Heart left ventricle (tissue), 16 donors: ENCODE data around the gene SEL1L. TPM values are rescaled to one million over a fixed set of nuclear protein-coding genes. Genes with fewer than 3 reads are reported as not detected.

Experiments
- ATAC-seq, 4 donors: fragments of 200-7000 bp; cut with Tn5 transposase; one replicate each; pipeline ENCODE4 v1.9.1; 2020 to 2022; ENCODE audit warnings: moderate library complexity in 4 of 4, mild to moderate bottlenecking in 3 of 4, moderate number of reproducible peaks in 1 of 4
- DNase-seq, 5 donors: peaks; one replicate each; pipeline ENCODE4 v3.0.0-alpha.2; 2020
- H3K27ac ChIP-seq, 12 donors: fragments of 200-600 bp; sonication (generic) in 4 of 12; one replicate each; pipeline versions ENCODE4 v1.5.0 to v1.8.0; 2016 to 2022; ENCODE audit warnings: mild to moderate bottlenecking in 2 of 12
- H3K27me3 ChIP-seq, 9 donors: fragments of 200-600 bp; sonication (generic) in 2 of 9; one replicate each; pipeline versions ENCODE4 v1.5.1 to v1.8.0; 2016 to 2022; ENCODE audit warnings: mild to moderate bottlenecking in 3 of 9
- H3K36me3 ChIP-seq, 9 donors: fragments of 200-600 bp; sonication (generic) in 2 of 9; one replicate each; pipeline versions ENCODE4 v1.5.0 to v1.8.0; 2018 to 2022; ENCODE audit warnings: mild to moderate bottlenecking in 2 of 9
- H3K4me1 ChIP-seq, 12 donors: fragments of 200-600 bp; sonication (generic) in 4 of 12; one replicate each; pipeline versions ENCODE4 v1.5.0 to v1.8.0; 2016 to 2022; ENCODE audit warnings: mild to moderate bottlenecking in 3 of 12
- H3K4me3 ChIP-seq, 12 donors: fragments of 200-600 bp; sonication (generic) in 4 of 12; one replicate each; pipeline versions ENCODE4 v1.5.0 to v1.8.0; 2017 to 2022; ENCODE audit warnings: mild to moderate bottlenecking in 9 of 12, moderate library complexity in 4 of 12
- H3K9me3 ChIP-seq, 12 donors: fragments of 200-600 bp; sonication (generic) in 4 of 12; one replicate each; pipeline versions ENCODE4 v1.5.0 to v1.8.0; 2016 to 2022; ENCODE audit warnings: mild to moderate bottlenecking in 1 of 12
- CTCF ChIP-seq, 12 donors: fragments of 200-600 bp; sonication (generic) in 4 of 12; IDR thresholded peaks; one replicate each; pipeline versions ENCODE4 v1.5.0 to v1.8.0; 2018 to 2022; ENCODE audit warnings: antibody characterized with exemption in 12 of 12, mild to moderate bottlenecking in 5 of 12
- POLR2A ChIP-seq, 2 donors: fragments of 450-650 bp; IDR thresholded peaks; one replicate each; pipeline ENCODE4 v1.6.1; 2017; ENCODE audit warnings: antibody characterized with exemption in 2 of 2, mild to moderate bottlenecking in 2 of 2, moderate library complexity in 2 of 2
- WGBS, 4 donors: extraction: QIAGEN DNeasy Blood & Tissue Kit in 2 of 4; methylation state at CpG; one replicate each; pipeline versions ENCODE4 v1.1.5 to v1.1.7; 2013 to 2018; 5-methylcytosine and 5-hydroxymethylcytosine counted together
- intact Hi-C, 10 donors: fragments of 100-400 bp; cut with DNase I; formaldehyde crosslinking; loops; one replicate each; pipeline versions ENCODE4 v1.11.1 to v1.14.2; 2022
- polyA plus RNA-seq, 2 donors: library from polyadenylated mRNA; stranded (reverse); fragments of 200-250 nt; gene quantifications; one replicate each; pipeline ENCODE4 v1.2.3, GENCODE V29; 2013
- total RNA-seq, 9 donors: library from RNA; depleted of rRNA in 2 of 9; stranded (reverse); fragments of >200 nt in 2 of 9; fragmentation: NEBNext Ultra II Directional in 3 of 9; extraction: Animal tissue kit (Norgen Biotek cat#: 25700) in 3 of 9; gene quantifications; one replicate each; pipeline versions ENCODE4 v1.1.0 to v1.2.4, GENCODE V29; 2016 to 2023
- donor health status: ischemic (EF 13 %, LVEDD 7.1; RV severe dilation, severe dysfunction).
- donor health status: healthy with polysubstance abuse.
- donor health status: DM: no; HTN: yes; CAD: no.
- donor health status: DM: no; HTN: no; CAD: no.
- donor health status: ischemic (EF 25% LVEDD 6.9; RV normal size, moderate dysfunction).
- donor health status: ischemic (EF 25% LVEDD 5.7; RV mildly dilated, moderate dysfunction).
- donor health status: healthy.
- donor health status: DM: yes; HTN: yes; CAD: no.
- donor health status: ischemic (EF 35%, LVEDD 5.7; RV mildly dilated, moderate dysfunction).
- donor health status: nonischemic (EF 11% LVEDD 7.7; RV severe dilation, severe dysfunction).
- donor health status: DM: yes; HTN: yes; CAD: no.
- donor health status: PGD.
- donor health status: ischemic (EF 29% LVEDD 5.4; RV normal size, mild dysfunction).
- donor health status: nonischemic (EF 23%, LVEDD 6.1; RV moderate dilation, normal function).

SEL1L gene
- total and polyA plus RNA-seq, 11 donors, result 9.4 to 86.5 (median 57.1) TPM

- TF ChIP-seq CTCF (IDR thresholded peaks at IDR 0.05) (no peak), POLR2A (IDR thresholded peaks at IDR 0.05) (no peak)
- Histone ChIP-seq H3K36me3 (no peaks in the 10 kb centered on the region), H3K9me3 (no peaks in the 10 kb centered on the region), H3K4me1 (peaks cover 0 to 47% (median 6%) of the 10 kb centered on the region in 12 donors), H3K27ac (peak overlapping the region in 8 of 12 donors; percentile 1 to 80 (median 57)), H3K4me3 (peak overlapping the region in 2 of 12 donors; percentile 22 to 30), H3K27me3 (peaks cover 0 to 33% (median 0%) of the 10 kb centered on the region in 9 donors)
- intact Hi-C loops, result no loop called here
- peak; percentile 50 to 75 (median 68) for ATAC-seq
- peak in 2 of 5 donors; percentile 38 to 45 for DNase-seq
- 21 to 52% (median 38%) methylated on average over 4 of the region's 4 CpGs for WGBS, 4 donors
Measured at GRCh38 chr14:81449114-81449513, 84.5 kb downstream of the SEL1L start.

GRCh38 chr14:81447021-81447764, 86.5 kb downstream of the SEL1L start:
- no peak for TF ChIP-seq POLR2A (IDR thresholded peaks at IDR 0.05)
- TF ChIP-seq CTCF (IDR thresholded peaks at IDR 0.05), result no peak
- no peak for ATAC-seq
- intact Hi-C loops, result no loop called here
- Histone ChIP-seq H3K4me3 (no peak overlapping the region), H3K36me3 (no peaks in the 10 kb centered on the region), H3K9me3 (no peaks in the 10 kb centered on the region), H3K27me3 (peaks cover 0 to 37% (median 0%) of the 10 kb centered on the region in 9 donors), H3K4me1 (peaks cover 0 to 38% (median 6%) of the 10 kb centered on the region in 12 donors), H3K27ac (peak overlapping the region in 3 of 12 donors; percentile 9 to 37 (median 24))
- 68 to 76% (median 73%) methylated on average over 3 of the region's 3 CpGs for WGBS, 4 donors
- no peak for DNase-seq

- intact Hi-C loops, result no loop called here
- Histone ChIP-seq H3K4me1 (peaks cover 0 to 38% (median 6%) of the 10 kb centered on the region in 12 donors), H3K27me3 (peaks cover 0 to 42% (median 0%) of the 10 kb centered on the region in 9 donors), H3K9me3 (no peaks in the 10 kb centered on the region), H3K4me3 (no peak overlapping the region), H3K36me3 (no peaks in the 10 kb centered on the region), H3K27ac (peak overlapping the region in 3 of 12 donors; percentile 9 to 37 (median 24))
- ATAC-seq (no peak), DNase-seq (no peak)
- 65 to 83% (median 70%) methylated on average over 9 of the region's 9 CpGs for WGBS, 4 donors
- no peak for TF ChIP-seq POLR2A (IDR thresholded peaks at IDR 0.05)
- no peak for TF ChIP-seq CTCF (IDR thresholded peaks at IDR 0.05)
Measured at GRCh38 chr14:81446279-81447007, 87.2 kb downstream of the SEL1L start.

GRCh38 chr14:81441626-81442134, 92.0 kb downstream of the SEL1L start:
- Histone ChIP-seq H3K27me3 (peaks cover 0 to 62% (median 10%) of the 10 kb centered on the region in 9 donors), H3K4me1 (peaks cover 0 to 13% (median 3%) of the 10 kb centered on the region in 12 donors), H3K4me3 (no peak overlapping the region), H3K27ac (no peak overlapping the region), H3K9me3 (no peaks in the 10 kb centered on the region), H3K36me3 (no peaks in the 10 kb centered on the region)
- intact Hi-C loops, result no loop called here
- 74 to 86% (median 81%) methylated on average over 5 of the region's 5 CpGs for WGBS, 4 donors
- DNase-seq, result no peak
- no peak for ATAC-seq
- TF ChIP-seq CTCF (IDR thresholded peaks at IDR 0.05), result no peak
- TF ChIP-seq POLR2A (IDR thresholded peaks at IDR 0.05), result no peak
